Esophagus muscularis mucosa (tissue), 3 donors: ENCODE data around the gene GGT7.
"Not testable (repeated sequence)": the region's sequence is repeated elsewhere in the genome, so short reads cannot be mapped to it uniquely, and the experiment has no call there.

Experiments used
- POLR2AphosphoS5 ChIP-seq, 2 donors: sonication (generic); formaldehyde crosslinking; IDR thresholded peaks; one replicate each; pipeline ENCODE4 v1.6.1; 2017; ENCODE audit warnings: antibody characterized with exemption in 2 of 2
- TF ChIP-seq, protein P1 (sequence below), 3 experiments: fragments of 200-600 bp in 2 of 3; fragments of 450-650 bp in 1 of 3; sonication (generic) in 2 of 3; IDR thresholded peaks; one replicate each; pipeline ENCODE4 v1.5.1; 2017 to 2019; ENCODE audit warnings: antibody characterized with exemption in 3 of 3, mild to moderate bottlenecking in 2 of 3, moderate library complexity in 1 of 3

DNA sequence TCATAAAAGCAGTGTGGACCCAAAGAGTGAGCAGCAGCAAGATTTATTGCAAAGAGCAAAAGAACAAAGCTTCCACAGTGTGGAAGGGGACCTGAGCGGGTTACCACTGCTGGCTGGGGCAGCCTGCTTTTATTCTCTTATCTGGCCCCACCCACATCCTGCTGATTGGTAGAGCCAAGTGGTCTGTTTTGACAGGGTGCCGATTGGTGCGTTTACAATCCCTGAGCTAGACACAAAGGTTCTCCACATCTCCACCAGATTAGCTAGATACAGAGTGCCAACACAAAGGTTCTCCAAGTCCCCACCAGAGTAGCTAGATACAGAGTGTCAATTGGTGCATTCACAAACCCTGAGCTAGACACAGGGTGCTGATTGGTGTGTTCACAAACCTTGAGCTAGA is 25.5 kb upstream of the GGT7 start:
- TF ChIP-seq, protein P1, sequence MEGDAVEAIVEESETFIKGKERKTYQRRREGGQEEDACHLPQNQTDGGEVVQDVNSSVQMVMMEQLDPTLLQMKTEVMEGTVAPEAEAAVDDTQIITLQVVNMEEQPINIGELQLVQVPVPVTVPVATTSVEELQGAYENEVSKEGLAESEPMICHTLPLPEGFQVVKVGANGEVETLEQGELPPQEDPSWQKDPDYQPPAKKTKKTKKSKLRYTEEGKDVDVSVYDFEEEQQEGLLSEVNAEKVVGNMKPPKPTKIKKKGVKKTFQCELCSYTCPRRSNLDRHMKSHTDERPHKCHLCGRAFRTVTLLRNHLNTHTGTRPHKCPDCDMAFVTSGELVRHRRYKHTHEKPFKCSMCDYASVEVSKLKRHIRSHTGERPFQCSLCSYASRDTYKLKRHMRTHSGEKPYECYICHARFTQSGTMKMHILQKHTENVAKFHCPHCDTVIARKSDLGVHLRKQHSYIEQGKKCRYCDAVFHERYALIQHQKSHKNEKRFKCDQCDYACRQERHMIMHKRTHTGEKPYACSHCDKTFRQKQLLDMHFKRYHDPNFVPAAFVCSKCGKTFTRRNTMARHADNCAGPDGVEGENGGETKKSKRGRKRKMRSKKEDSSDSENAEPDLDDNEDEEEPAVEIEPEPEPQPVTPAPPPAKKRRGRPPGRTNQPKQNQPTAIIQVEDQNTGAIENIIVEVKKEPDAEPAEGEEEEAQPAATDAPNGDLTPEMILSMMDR (IDR thresholded peaks at IDR 0.05), result not testable (repeated sequence)
- TF ChIP-seq POLR2AphosphoS5 (IDR thresholded peaks at IDR 0.05), result not testable (repeated sequence)
